Activated CD4-positive, alpha-beta memory T cell treated with anti-CD3 and anti-CD28 coated beads for 36 hours (primary cell): ENCODE results near the gene B4GALT5. TPM values are rescaled to one million over a fixed set of nuclear protein-coding genes. Genes with fewer than 3 reads are reported as not detected.

Experiments used
- CTCF ChIA-PET: fragments of 350-600 bp; sonication (Branson Sonifier 250); formaldehyde crosslinking; loops from one replicate; lab custom pipeline; 2021; ENCODE audit warnings: antibody characterized with exemption, inconsistent platforms; lab: Charles Lee
- POLR2A ChIA-PET: fragments of 350-600 bp; sonication (Branson Sonifier 250); formaldehyde crosslinking; loops from one replicate; lab custom pipeline; 2021; ENCODE audit warnings: antibody characterized with exemption; lab: Charles Lee
- DNase-seq: peaks from one replicate; pipeline ENCODE4 v3.0.0-alpha.2; 2020
- H3K27ac Mint-ChIP-seq: one replicate; pipeline ENCODE4 v1.8.0; 2021; ENCODE audit warnings: mixed read lengths
- H3K27me3 Mint-ChIP-seq: one replicate; pipeline ENCODE4 v1.8.0; 2021; ENCODE audit warnings: mixed read lengths
- H3K36me3 Mint-ChIP-seq: one replicate; pipeline ENCODE4 v1.8.0; 2021; ENCODE audit warnings: mixed read lengths
- H3K4me1 Mint-ChIP-seq: one replicate; pipeline ENCODE4 v1.8.0; 2021; ENCODE audit warnings: low read depth, mixed read lengths
- H3K4me3 Mint-ChIP-seq: one replicate; pipeline ENCODE4 v1.8.0; 2021; ENCODE audit warnings: mild to moderate bottlenecking, mixed read lengths
- H3K9me3 Mint-ChIP-seq: one replicate; pipeline ENCODE4 v1.8.0; 2021; ENCODE audit warnings: mixed read lengths
- intact Hi-C: fragments of 100-400 bp; cut with micrococcal nuclease; formaldehyde crosslinking; loops from one replicate; pipeline ENCODE4 v1.15.1; 2023
- total RNA-seq, 2 experiments: library from RNA; stranded (reverse); gene quantifications; one replicate each; pipeline ENCODE4 v1.2.3, GENCODE V29; 2021

The B4GALT5 gene
- total RNA-seq, 2 experiments from 2014 or later: 20.9 to 21.4 TPM

DNA sequence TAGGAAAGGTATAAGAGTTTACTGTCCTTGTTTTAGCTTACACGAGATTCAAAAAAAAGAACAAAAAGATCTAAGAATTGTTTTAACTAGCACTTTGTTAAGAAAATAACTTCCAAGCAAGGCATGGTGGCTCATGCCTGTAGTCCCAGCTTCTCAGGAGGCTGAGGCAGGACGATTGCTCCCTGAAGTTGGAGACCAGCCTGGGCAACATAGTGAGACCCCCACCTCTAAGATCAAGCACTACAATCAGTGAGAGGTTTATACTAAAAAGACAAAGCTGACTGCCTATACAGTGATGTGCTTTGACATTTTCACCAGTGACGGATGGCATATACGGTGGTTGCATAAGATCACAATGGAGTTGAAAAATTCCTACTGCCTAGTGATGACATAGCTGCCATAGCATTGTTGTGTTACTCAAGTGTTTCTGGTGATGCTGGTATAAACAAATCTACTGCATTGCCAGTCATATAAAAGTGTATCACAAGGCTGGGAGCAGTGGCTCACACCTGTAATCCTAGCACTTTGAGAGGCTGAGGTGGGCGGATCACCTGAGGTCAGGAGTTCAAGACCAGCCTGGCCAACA, 68.6 kb downstream of the B4GALT5 start:
- POLR2A ChIA-PET: no interaction called here
- CTCF ChIA-PET: interaction anchor here (1.6 kb wide), 1 partner anchor 202 kb away, joined by 4 read pairs; no protein-coding TSS in a partner anchor
- intact Hi-C loops: no loop called here
- Mint-ChIP-seq H3K36me3 (peaks cover 34% of the 10 kb centered on the region), H3K27me3 (no peaks in the 10 kb centered on the region), H3K9me3 (no peaks in the 10 kb centered on the region), H3K4me1 (no peaks in the 10 kb centered on the region), H3K4me3 (no peak overlapping the region), H3K27ac (no peak overlapping the region)
- no peak for DNase-seq

DNA sequence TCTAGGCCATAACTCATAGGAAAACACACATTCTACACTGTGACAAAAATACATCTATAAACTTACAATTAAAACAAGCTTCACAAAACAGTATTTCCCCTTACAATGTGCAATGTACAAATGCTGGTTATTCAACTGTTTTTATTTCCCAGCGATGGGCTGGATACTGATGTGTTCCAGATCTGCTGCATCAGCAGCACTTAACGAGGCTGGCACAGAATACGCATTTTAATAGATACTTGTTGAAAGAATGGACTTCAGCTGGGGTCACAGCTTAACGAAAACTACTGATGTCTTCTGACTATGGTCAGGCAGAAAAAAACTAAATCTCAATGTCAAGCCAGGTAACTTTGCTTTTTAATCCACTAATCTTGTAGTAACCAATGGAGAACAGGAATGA, 70.9 kb downstream of the B4GALT5 start:
- CTCF ChIA-PET: interaction anchor here (1.5 to 1.6 kb wide), 2 partner anchors 203 to 429 kb away, joined by 3 to 4 read pairs; no protein-coding TSS in a partner anchor
- H3K27me3 Mint-ChIP-seq: no peaks in the 10 kb centered on the region
- DNase-seq: no peak
- POLR2A ChIA-PET: no interaction called here
- H3K36me3 Mint-ChIP-seq: peaks cover 36% of the 10 kb centered on the region
- H3K4me3 Mint-ChIP-seq: no peak overlapping the region
- H3K4me1 Mint-ChIP-seq: no peaks in the 10 kb centered on the region
- intact Hi-C loops: no loop called here
- H3K27ac Mint-ChIP-seq: no peak overlapping the region
- H3K9me3 Mint-ChIP-seq: no peaks in the 10 kb centered on the region

GRCh38 chr20:49641683-49642656, 71.7 kb downstream of the B4GALT5 start:
- POLR2A ChIA-PET: no interaction called here
- H3K4me3 Mint-ChIP-seq: no peak overlapping the region
- H3K36me3 Mint-ChIP-seq: peaks cover 36% of the 10 kb centered on the region
- H3K27ac Mint-ChIP-seq: no peak overlapping the region
- intact Hi-C loops: no loop called here
- H3K27me3 Mint-ChIP-seq: no peaks in the 10 kb centered on the region
- CTCF ChIA-PET: interaction anchor here (1.5 to 1.6 kb wide), 2 partner anchors 204 to 430 kb away, joined by 3 to 4 read pairs; no protein-coding TSS in a partner anchor
- H3K9me3 Mint-ChIP-seq: no peaks in the 10 kb centered on the region
- H3K4me1 Mint-ChIP-seq: no peaks in the 10 kb centered on the region
- no peak for DNase-seq

GRCh38 chr20:49637046-49637637, 76.5 kb downstream of the B4GALT5 start:
- Mint-ChIP-seq H3K27me3 (no peaks in the 10 kb centered on the region), H3K27ac (no peak overlapping the region), H3K4me1 (no peaks in the 10 kb centered on the region), H3K9me3 (no peaks in the 10 kb centered on the region), H3K4me3 (no peak overlapping the region), H3K36me3 (peaks cover 40% of the 10 kb centered on the region)
- intact Hi-C loops: no loop called here
- ChIA-PET CTCF (interaction anchor here (0.6 to 0.9 kb wide), 2 partner anchors 10 to 100 kb away, joined by 3 to 5 read pairs; no protein-coding TSS in a partner anchor), POLR2A (no interaction called here)
- DNase-seq: no peak

DNA sequence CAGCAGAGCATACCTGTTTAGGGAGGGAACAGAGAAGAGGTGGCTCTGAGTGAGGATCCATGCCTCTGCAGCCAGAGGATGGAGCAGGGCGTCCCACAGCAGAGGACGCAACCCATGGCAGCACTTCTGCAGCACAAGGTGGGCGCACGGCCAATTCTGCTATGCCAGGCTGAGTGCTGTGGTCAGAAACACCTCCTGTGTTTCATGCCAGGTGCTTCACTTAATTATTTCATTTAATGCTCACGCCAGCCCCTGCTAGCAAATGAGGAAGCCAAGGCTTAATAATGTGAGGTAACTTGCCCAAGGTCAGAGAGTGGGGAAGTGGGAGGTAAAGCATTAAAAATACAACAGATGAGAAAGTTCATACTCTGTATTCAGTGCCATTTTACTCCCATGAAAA, 77.2 kb downstream of the B4GALT5 start:
- Mint-ChIP-seq H3K4me3 (no peak overlapping the region), H3K4me1 (no peaks in the 10 kb centered on the region), H3K27me3 (no peaks in the 10 kb centered on the region), H3K36me3 (peaks cover 38% of the 10 kb centered on the region), H3K27ac (no peak overlapping the region), H3K9me3 (no peaks in the 10 kb centered on the region)
- ChIA-PET CTCF (no interaction called here), POLR2A (no interaction called here)
- intact Hi-C loops: no loop called here
- no peak for DNase-seq

DNA sequence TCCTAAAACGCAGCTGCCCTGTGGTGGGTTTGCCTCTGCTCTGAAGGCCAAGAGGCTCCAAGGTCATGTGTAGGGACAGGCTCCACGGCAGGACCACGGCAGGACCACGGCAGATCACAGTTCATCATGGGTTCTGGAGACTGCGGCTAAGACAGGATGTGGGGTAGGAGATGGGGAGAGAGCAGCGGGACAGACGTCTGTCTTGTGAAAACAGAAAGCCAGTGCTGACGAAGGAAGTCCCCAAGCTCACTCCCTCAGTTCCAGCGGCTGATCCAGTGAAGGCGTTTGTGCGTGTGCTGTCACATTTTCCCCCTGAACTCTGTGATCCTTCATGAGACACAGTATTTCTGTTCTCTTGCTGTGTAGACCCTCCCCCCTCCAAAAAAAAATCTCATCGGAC, 77.8 kb downstream of the B4GALT5 start:
- ChIA-PET CTCF (interaction anchor here (0.8 kb wide), 1 partner anchor 210 kb away, joined by 4 read pairs; no protein-coding TSS in a partner anchor), POLR2A (no interaction called here)
- intact Hi-C loops: no loop called here
- H3K9me3 Mint-ChIP-seq: no peaks in the 10 kb centered on the region
- H3K27me3 Mint-ChIP-seq: no peaks in the 10 kb centered on the region
- no peak overlapping the region for H3K4me3 Mint-ChIP-seq
- H3K27ac Mint-ChIP-seq: no peak overlapping the region
- H3K4me1 Mint-ChIP-seq: no peaks in the 10 kb centered on the region
- DNase-seq: no peak
- peaks cover 33% of the 10 kb centered on the region for H3K36me3 Mint-ChIP-seq

GRCh38 chr20:49635166-49635565, 78.5 kb downstream of the B4GALT5 start:
- Mint-ChIP-seq H3K4me1 (no peaks in the 10 kb centered on the region), H3K4me3 (no peak overlapping the region), H3K36me3 (peaks cover 29% of the 10 kb centered on the region), H3K9me3 (no peaks in the 10 kb centered on the region), H3K27me3 (no peaks in the 10 kb centered on the region), H3K27ac (no peak overlapping the region)
- POLR2A ChIA-PET: no interaction called here
- intact Hi-C loops: no loop called here
- DNase-seq: no peak
- CTCF ChIA-PET: interaction anchor here (1.2 kb wide), 1 partner anchor 150 kb away, joined by 3 read pairs; no protein-coding TSS in a partner anchor

GRCh38 chr20:49634116-49634515, 79.6 kb downstream of the B4GALT5 start:
- ChIA-PET POLR2A (no interaction called here), CTCF (interaction anchor here (1.0 to 1.7 kb wide), 3 partner anchors 149 to 255 kb away, joined by 3 to 5 read pairs (median 3); no protein-coding TSS in a partner anchor)
- no peak for DNase-seq
- Mint-ChIP-seq H3K4me1 (no peaks in the 10 kb centered on the region), H3K9me3 (no peaks in the 10 kb centered on the region), H3K27me3 (no peaks in the 10 kb centered on the region), H3K36me3 (peaks cover 22% of the 10 kb centered on the region), H3K4me3 (no peak overlapping the region), H3K27ac (no peak overlapping the region)
- intact Hi-C loops: no loop called here

GRCh38 chr20:49633643-49634042, 80.0 kb downstream of the B4GALT5 start:
- no peaks in the 10 kb centered on the region for H3K27me3 Mint-ChIP-seq
- H3K36me3 Mint-ChIP-seq: peaks cover 22% of the 10 kb centered on the region
- H3K4me3 Mint-ChIP-seq: no peak overlapping the region
- POLR2A ChIA-PET: interaction anchor here (1.1 kb wide), 1 partner anchor 10 kb away, joined by 3 read pairs; no protein-coding TSS in a partner anchor
- no peak overlapping the region for H3K27ac Mint-ChIP-seq
- intact Hi-C loops: no loop called here
- H3K9me3 Mint-ChIP-seq: peaks cover 3% of the 10 kb centered on the region
- no peak for DNase-seq
- CTCF ChIA-PET: interaction anchor here (1.0 to 1.7 kb wide), 2 partner anchors 213 to 255 kb away, joined by 3 to 5 read pairs; no protein-coding TSS in a partner anchor
- H3K4me1 Mint-ChIP-seq: no peaks in the 10 kb centered on the region

DNA sequence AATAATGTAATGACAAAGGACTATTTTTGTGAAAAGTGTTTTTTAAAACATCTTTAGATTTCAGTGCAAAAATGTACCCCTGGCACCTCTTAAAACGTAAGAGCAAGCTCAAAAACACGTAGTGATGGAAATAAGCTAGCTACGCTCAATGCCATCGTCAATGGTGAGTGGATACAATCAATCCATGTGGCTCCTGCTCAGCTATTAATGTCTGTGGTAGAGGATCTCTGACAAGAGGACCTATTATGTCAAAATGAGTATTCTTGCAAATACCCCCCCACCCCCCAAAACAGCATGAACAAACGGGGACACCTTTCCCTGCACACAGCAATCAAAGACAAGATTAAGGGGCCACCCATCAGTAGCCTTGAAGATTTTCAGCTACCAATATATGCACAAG, 80.7 kb downstream of the B4GALT5 start:
- Mint-ChIP-seq H3K4me3 (no peak overlapping the region), H3K4me1 (no peaks in the 10 kb centered on the region), H3K27me3 (no peaks in the 10 kb centered on the region), H3K9me3 (peaks cover 5% of the 10 kb centered on the region), H3K36me3 (peaks cover 22% of the 10 kb centered on the region), H3K27ac (no peak overlapping the region)
- POLR2A ChIA-PET: interaction anchor here (1.1 kb wide), 1 partner anchor 9 kb away, joined by 3 read pairs; no protein-coding TSS in a partner anchor
- DNase-seq: no peak
- CTCF ChIA-PET: interaction anchor here (1.7 kb wide), 1 partner anchor 213 kb away, joined by 5 read pairs; no protein-coding TSS in a partner anchor
- intact Hi-C loops: no loop called here

GRCh38 chr20:49631856-49632418, 81.7 kb downstream of the B4GALT5 start:
- CTCF ChIA-PET: no interaction called here
- no peak for DNase-seq
- POLR2A ChIA-PET: no interaction called here
- Mint-ChIP-seq H3K9me3 (peaks cover 5% of the 10 kb centered on the region), H3K27ac (no peak overlapping the region), H3K4me1 (peaks cover 3% of the 10 kb centered on the region), H3K36me3 (peaks cover 17% of the 10 kb centered on the region), H3K27me3 (no peaks in the 10 kb centered on the region), H3K4me3 (no peak overlapping the region)
- intact Hi-C loops: no loop called here
